GM12801 (cell line): ENCODE measurements around the gene ACSS1.

Experiments used
- TF ChIP-seq, protein P1 (sequence below): IDR thresholded peaks from one replicate; pipeline ENCODE4 v1.5.1; 2011; ENCODE audit warnings: control low read depth; ENCODE audit not compliant: insufficient read length; ENCODE audit errors: extremely low read depth

Gene ACSS1

DNA sequence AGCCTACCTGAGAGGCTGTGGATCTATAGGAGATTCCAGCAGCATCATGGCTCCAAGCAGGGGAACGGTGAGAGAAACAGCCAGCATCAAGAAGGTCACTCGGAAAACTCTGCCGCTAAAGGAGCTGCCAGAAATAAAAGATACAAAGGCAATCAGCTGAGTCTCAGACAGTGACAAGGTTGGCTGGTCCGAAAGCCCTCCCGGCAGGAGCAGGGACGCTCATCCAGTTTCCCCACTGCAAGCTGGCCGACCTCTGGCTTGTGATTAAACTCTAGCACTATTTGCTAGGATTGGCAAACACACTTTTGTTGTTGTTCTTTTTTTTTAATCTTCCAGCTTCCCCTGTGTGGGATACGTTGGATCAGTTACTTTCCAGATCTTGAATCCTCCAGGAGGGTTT, 74.0 kb downstream of the ACSS1 start:
- TF ChIP-seq, protein P1, sequence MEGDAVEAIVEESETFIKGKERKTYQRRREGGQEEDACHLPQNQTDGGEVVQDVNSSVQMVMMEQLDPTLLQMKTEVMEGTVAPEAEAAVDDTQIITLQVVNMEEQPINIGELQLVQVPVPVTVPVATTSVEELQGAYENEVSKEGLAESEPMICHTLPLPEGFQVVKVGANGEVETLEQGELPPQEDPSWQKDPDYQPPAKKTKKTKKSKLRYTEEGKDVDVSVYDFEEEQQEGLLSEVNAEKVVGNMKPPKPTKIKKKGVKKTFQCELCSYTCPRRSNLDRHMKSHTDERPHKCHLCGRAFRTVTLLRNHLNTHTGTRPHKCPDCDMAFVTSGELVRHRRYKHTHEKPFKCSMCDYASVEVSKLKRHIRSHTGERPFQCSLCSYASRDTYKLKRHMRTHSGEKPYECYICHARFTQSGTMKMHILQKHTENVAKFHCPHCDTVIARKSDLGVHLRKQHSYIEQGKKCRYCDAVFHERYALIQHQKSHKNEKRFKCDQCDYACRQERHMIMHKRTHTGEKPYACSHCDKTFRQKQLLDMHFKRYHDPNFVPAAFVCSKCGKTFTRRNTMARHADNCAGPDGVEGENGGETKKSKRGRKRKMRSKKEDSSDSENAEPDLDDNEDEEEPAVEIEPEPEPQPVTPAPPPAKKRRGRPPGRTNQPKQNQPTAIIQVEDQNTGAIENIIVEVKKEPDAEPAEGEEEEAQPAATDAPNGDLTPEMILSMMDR, result no peak

DNA sequence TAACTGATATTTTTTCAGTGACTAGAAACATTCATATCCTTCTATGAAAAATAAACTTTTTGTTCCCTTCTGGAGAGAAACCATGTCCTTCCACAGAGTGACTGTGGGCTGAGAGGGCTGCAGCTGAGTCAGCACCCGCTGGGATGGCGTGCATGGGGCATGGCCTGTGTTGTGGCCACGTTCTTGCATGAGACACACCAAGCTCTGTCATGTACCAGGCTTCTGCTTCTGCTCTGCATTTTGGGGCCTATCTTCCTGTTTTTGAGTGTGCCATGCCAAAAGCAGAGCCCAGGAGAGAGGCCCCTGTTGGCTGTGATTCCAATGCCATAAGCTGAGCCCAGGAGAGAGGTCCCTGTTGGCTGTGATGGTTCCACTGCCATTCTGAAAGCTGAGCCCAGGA, 76.1 kb downstream of the ACSS1 start:
- TF ChIP-seq, protein P1, result no peak

DNA sequence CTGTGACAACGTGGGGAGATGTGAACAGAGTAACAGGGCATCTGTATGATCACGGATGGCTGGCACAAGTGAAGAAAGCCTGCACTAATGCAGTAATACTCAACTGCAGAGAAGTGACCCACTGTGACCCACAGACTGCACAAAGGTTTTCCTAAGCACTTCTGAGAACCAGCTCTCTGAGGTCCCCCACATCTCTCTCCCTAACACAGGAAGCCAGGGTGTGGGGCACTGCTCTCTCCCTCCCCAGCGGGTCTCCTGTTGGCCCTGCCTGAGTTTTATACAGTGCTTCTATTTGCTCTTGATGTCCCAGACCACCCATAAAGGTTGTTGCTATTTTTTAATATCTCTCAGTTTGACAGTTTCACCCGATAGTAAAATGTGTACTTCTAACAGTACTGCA, 76.7 kb downstream of the ACSS1 start:
- TF ChIP-seq, protein P1, result no peak

DNA sequence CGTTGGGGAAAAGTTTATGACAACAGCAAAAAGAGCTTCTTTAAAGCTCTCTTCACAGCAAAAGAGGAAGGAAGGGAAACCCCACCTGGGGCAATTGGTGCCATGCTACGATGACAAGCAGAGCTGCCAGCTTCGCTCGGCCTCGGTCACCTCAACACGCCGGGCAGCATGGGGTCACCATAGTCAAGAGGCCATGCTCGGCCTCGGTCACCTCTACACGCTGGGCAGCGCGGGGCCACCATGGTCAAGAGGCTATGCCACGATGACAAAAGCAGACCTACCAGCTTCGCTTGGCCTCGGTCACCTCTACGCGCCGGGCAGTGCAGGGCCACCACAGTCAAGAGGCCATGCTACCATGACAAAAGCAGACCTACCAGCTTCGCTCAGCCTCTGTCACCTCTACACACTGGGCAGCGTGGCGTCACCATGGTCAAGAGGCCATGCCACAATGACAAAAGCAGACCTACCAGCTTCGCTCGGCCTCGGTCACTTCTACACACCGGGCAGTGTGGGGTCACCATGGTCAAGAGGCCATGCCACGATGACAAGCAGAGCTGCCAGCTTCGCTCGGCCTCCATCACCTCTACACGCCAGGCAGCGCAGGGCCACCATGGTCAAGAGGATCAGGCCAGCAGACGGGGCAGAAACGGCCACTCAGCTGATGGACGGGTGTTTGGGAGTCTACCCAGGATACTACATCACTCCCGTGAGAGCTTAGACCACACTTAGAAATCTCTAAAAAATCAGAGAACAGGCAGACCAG, 77.5 kb downstream of the ACSS1 start:
- TF ChIP-seq, protein P1, result no peak

DNA sequence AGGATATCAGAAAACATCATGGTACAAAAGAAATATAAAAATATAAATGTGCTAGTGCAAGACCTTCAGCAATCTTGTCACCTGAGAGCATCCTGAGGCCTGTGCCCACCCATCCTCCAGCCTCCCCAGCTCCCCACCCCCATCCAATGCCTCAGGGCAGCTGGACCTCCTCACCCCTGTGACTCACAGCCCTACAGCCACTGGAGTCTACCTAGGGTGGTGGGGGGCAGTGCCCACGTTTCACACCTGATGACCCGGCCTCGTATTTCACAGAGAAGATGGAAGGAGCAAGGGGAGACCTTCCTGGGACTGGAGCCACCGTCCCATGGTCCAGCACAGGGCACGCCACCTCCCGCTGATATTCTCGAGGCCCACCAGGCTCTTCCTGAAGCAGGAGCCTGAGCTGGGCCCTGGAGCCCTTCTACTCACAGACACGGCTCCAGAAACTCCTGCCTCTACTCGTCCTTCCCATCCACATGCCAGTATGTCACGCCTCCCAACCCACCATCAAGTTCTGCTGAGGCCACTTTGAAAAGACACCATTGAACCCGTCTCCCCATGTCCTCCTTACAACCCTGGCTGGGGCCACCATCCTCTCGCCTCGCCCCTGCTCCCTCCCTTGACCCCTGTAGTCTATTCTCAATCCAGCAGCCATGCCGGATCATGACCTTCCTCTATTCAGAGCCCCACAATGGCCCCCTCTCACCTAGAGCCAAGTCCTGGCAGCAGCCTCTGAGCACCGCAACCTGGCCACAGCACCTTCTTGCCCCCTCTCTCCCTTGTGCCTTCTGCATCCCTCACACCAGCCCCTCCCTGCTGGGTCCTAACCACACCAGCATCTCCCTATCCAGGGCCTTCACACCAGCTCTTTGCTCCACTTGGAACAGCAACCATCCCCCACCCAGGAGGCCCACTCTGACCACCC, 78.6 kb downstream of the ACSS1 start:
- TF ChIP-seq, protein P1, result no peak

DNA sequence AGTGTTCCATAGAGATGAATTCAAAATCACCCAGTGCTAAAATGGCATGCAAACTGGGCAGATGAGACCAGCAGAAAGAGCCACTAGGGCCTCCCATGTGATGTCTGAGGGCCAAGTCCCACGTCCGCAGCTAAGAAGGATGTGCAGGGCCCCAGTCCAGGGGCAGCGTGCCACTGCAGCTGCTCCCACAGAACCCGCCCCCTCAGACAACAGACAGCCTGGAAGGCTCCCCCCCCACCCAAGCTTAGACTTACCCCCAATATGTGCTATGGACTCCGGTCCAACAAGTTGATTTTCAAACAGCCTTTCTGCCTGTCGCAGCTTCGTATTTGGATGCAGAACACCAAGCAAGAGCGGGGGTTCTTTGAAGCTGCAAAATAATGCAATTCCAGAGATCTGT, 79.4 kb downstream of the ACSS1 start:
- TF ChIP-seq, protein P1, result no peak

DNA sequence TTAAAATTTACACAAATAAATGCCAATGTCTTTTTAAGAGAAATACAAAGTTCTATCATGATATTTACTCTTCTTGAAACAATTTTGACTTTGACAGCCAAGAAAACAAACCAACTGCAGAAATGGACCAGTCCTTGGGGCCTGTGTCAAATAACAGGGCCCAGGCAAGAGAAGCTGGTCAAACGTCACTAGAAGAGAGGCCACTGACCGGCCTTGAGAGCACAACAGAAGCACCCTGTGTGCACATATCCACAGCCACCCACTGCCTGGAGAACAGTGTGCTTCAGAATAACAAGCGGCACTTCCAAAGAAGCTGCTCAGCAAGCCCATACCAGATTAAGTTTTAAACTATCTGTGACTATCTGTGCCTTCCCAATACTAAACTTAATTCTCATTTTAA, 80.1 kb downstream of the ACSS1 start:
- TF ChIP-seq, protein P1, result no peak
